HG02642 (cell line): Measurements from ENCODE around the gene HBM.
A peak's percentile ranks its signal among the peaks of the same experiment; 100 is the strongest.
"Not testable (repeated sequence)": the region's sequence is repeated elsewhere in the genome, so short reads cannot be mapped to it uniquely, and the experiment has no call there.

Experiments
- ATAC-seq: cut with Tn5 transposase; IDR thresholded peaks from one replicate; pipeline ENCODE4 v1.9.1; 2021; ENCODE audit warnings: mild to moderate bottlenecking; ENCODE audit not compliant: unreplicated experiment, poor library complexity

Gene HBM

DNA sequence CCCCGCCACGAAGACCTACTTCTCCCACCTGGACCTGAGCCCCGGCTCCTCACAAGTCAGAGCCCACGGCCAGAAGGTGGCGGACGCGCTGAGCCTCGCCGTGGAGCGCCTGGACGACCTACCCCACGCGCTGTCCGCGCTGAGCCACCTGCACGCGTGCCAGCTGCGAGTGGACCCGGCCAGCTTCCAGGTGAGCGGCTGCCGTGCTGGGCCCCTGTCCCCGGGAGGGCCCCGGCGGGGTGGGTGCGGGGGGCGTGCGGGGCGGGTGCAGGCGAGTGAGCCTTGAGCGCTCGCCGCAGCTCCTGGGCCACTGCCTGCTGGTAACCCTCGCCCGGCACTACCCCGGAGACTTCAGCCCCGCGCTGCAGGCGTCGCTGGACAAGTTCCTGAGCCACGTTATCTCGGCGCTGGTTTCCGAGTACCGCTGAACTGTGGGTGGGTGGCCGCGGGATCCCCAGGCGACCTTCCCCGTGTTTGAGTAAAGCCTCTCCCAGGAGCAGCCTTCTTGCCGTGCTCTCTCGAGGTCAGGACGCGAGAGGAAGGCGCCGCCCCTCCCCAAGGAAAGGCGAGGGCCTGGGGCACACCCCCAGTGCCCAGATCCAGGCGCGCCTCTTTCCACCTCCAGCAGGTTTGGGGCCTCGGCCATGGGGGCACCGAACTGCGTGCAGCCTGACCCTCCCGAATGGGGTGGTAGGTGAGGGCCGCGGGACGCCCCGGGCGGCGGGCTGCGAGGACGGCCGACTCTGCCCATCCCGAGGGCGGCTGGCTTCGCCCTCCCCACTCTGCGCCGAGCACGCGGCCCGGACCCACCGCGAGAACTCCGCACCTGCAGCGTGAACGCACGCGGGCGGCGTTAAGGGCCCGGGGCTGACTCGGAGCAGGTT lies 15.1 kb downstream of the HBM start:
- ATAC-seq, result peak; percentile 54

DNA sequence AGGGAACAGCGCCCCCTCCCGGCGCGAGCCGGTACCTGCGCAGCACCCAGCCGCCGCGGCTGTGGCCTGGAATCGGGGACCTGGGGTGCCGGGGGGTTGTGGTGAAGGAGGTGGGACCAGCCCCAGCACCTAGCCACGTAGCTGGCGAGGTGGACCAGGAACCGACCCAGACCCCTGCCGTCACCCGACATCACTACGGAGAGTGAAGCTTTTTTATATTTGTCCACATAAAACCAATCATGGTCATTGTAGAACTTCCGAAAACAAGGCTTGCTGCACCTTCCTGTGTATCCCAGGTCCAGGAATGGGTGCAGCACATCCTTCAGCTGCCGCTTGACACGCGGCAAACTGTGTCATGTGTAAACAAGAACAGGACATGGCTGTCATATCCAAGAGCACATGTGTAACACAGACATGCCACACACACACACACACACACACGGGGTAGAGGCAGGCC lies 15.8 kb downstream of the HBM start:
- ATAC-seq, result no peak

DNA sequence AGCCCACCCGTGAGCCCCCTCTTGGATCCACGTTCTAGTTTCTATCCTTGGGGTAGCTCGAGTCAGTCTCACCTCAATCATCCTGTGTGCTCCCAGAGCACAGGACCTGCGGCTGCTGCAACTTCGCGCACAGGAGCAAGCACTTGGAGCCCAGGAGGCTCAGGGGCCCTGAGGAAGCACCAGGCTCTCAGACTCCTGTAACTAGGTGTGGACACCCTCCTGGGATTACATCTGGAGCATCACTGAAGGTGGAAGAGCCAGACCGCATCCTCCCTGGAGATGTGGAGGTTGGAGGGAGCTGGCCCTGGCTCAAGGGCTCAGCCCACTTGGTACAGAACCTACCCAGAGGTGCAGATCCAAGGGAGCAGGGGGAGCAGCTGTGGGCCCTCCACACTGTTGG lies 17.2 kb downstream of the HBM start:
- no peak for ATAC-seq

DNA sequence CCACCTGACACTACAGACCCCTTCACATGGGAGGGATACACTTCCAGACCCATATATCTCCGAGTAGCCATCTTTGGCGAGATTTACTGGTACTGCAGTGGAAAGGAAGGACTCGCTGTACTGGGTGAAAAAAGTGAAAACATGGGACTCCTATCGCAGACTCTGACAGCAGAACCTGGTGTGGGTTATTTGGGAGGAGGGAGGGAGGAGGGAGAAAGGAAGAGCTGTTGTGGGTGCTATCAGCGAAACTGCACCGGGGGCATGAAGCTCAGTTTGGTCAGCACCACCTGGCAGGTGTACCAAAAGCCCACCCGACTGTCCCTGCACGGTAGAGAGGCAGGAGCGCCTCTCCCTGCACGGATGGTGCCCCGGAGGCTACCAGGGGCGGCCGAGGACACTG lies 19.4 kb downstream of the HBM start:
- no peak for ATAC-seq

DNA sequence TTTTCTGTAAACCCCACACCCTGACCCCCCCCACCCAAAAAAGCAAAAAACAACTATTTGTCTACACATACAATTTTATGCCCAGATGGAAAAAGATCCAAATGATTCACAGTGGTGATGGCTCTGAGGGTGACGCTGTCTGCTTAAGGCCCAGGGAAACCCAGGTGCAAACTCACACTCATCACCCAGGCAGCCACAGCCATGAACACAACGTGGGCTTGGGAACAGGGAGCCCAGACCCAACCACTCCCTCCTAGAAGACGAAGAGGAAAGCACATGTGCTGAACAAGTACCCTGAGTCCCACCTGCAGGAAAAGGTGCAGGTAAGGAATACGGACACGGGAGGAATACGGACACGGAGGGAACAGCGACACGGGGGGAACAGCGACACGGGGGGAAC lies 19.9 kb downstream of the HBM start:
- ATAC-seq, result no peak

DNA sequence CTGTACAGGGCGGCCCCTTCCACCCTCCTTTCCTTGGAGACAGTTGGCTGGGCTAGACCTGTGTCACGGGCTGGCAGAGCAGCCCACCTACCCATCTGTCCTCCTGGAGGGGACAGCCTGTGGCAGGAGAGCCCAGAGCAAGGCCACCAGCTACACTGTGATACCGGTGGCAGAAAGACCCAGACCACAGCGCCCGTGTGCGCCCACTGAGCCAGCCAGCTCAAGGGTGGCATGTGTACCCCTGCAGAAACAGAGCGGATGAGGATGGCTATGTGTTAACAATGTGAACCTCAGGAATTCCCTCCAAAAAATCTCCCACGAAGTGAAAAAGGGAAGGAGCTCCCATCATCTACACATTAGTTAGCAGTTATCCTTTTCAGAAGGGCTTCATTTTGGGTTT lies 21.6 kb downstream of the HBM start:
- no peak for ATAC-seq

DNA sequence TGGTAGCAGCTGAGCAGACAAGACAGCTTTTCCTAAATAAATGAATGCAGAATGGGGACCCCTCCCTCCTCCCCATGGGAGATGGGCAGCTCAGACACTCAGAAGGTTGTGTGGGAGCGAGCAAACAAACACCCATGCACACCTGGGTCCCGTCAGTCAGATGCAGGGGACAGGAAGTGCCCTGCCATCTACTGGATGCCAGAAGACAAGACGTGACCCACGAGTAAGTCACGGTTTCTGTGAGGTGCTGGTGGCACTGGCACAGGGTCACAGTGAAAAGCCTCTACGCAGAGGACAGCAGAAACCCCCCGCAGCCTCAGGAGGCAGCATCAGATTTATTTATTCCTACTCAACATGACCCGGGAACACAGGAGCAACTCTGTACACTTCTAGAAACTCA lies 22.9 kb downstream of the HBM start:
- no peak for ATAC-seq

DNA sequence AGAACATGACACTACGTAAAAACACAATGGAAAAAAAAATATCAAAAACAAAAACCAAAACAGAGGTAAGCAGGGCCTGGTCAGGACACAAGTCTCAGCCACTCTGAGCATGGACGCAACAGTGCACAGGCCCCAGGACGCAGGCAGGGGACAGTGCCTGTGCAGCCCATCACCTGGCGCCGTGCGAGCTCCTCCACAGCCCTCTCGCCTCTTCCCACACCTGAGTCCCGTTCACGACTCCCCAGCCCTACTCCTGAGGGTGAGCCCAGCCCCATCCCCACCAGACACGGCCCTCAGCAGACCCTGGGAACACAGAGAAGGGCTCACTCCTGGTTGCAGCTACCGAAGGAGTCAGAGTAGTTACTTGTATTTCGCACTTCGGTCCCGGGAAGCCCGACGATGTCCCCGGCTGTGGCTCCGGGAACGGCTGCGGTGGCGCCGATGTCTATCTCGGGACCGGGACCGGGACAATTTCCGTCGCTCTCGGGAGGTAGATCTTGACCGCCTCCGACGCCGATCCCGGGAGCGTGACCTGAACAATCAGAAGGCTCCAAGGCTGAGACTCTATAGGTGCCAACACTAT lies 23.9 kb downstream of the HBM start:
- no peak for ATAC-seq

DNA sequence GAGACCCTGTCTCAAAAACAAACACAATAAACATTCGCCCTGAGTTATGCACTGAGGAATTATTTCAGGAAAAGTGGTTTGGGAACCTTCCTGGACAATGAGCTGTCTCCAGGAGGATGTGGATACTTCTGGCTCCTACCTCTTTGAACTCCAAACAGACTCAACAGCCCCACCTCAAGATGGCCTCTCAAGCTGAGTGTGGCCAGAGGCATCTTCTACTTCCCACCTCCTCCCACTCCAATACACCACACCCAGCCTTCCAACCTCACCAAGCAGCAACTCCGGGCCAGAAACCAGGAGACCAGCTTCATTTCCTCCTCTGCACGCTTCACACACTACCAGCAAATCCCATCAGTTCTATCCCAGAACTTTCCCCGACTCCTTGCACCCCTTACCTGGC lies 26.1 kb downstream of the HBM start:
- no peak for ATAC-seq

DNA sequence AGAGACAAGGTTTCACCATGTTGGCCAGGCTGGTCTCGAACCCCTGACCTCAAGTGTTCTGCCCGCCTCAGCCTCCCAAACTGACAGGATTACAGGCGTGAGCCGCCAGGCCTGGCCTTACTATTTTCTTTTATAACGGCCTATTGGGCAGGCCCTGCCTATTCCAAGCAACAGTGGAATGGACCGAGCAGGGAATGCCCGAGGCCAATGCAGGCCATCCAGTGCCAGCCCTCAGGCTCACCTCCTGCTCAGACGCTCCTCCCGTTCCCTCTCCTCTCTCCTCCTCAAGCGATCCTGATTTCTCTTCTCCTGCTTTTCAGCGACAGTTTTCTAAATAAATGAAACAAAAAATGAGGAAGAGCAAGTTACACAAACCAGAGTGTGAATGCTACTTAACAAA lies 26.9 kb downstream of the HBM start:
- ATAC-seq, result no peak

DNA sequence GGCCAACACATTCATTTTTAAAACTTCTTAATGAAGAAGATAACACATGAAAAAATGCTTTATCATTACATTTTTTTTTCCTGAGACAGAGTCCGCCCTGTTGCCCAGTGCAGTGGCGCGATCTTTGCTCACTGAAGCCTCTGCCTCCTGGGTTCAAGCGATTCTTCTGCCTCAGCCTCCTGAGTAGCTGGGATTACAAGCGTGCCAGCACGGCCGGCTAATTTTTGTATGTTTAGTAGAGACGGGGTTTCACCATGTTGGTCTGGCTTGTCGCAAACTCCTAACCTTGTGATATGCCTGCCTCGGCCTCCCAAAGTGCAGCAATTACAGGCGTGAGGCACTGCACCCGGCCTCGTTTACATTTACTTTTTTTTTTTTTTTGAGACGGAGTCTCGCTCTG lies 27.7 kb downstream of the HBM start:
- ATAC-seq, result no peak

DNA sequence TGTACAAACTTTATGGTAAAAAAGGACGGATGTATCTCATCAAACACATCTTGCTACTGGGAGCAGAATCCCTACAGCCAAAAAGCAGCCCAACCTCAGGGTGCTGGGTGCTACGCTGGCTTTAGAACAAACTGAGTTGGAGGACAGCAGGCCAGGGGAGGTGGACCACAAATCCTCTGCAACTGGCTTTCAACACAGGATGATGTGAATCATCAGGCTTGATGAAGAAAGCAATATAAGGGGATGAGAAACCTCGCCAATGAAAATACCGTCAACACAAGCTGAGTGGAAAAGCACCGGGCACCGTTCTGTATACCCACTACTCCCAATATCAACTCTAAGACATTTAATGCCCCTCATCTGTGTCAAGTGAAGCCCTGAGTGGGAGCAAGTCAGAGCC lies 28.7 kb downstream of the HBM start:
- ATAC-seq, result no peak

DNA sequence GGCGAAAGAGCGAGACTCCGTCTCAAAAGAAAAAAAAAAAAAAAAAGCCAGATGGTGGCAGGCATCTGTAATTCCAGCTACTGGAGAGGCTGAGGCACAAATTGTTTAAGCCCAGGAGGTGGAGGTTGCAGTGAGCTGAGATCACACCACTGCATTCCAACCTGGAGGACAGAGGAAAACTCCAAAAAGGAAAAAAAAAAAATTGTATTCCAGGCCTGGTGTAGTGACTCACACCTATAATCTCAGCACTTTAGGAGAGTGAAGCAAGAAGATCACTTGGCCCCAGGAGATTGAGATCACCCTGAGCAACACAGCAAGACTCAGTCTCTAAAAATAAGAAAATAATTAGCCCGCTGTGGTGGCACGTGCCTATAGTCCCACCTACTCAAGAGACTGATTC lies 34.6 kb downstream of the HBM start:
- no peak for ATAC-seq

DNA sequence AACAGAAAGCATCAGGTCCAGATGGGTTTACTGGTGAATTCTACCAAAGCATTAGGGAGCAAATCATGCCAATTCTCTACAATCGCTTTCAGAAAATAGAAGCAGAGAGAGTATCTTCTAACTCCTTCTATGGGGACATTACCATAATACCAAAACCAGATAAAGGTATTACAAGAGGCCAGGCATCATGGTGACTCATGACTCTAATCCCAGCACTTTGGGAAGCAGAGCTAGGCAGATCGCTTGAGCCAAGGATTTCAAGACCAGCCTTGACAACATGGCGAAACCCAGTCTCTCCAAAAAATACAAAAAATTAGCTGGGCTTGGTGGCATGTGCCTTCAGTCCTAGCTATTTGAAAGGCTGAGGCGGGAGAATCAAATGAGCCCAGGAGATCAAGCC lies 37.5 kb downstream of the HBM start:
- ATAC-seq, result no peak

DNA sequence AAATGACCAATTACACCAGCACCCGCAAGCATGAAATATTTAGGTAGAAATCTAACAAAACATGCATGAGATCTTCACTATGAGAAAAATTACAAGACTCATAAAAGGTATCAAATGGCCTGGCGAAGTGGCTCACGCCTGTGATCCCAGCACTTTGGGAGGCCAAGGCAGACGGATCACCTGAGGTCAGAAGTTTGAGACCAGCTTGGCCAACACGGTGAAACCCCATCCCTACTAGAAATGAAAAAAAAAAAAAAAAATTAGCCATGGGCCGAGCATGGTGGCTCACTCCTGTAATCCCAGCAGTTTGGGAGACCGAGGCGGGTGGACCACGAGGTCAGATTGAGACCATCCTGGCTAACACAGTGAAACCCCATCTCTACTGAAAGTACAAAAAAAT lies 38.3 kb downstream of the HBM start:
- not testable (repeated sequence) for ATAC-seq

DNA sequence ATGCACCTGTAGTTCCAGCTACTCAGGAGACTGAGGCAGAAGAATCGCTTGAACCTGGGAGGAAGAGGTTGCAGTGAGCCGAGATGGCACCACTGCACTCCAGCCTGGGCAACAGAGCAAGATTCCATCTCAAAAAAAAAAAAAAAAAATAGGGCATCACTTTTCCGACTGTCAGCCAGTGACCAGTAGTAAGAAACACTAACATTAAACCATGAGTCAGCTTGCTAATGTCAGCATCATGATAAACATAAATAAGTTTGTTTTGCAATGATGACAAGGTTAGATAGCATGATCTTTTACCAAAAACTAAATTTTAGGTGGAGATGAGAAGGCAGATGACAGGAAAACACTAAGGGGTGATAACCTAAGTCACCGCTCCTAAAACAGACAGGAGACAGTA lies 43.6 kb downstream of the HBM start:
- ATAC-seq, result not testable (repeated sequence)

DNA sequence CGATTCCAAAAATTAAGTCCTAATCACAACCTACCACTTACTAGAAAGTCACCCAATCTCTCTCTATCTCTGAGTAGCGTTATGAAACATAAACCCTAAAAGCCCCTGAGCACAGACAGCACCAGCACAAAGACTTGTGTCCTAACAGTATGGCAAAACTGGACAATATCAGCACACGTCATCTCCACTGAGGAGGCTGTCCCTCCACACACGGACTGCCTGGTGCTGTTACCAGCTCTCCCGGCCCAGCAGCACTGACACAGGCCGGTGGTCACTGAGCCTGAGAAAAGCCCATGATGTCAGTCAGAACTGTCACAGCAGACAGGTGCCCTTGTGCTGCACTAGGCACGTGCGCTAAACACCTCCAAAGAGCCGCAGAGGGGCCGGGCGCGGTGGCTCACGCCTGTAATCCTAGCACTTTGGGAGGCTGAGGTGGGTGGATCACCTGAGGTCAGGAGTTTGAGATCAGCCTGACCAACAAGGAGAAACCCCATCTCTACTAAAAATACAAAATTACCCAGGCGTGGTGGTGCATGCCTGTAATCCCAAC lies 45.9 kb downstream of the HBM start:
- not testable (repeated sequence) for ATAC-seq

DNA sequence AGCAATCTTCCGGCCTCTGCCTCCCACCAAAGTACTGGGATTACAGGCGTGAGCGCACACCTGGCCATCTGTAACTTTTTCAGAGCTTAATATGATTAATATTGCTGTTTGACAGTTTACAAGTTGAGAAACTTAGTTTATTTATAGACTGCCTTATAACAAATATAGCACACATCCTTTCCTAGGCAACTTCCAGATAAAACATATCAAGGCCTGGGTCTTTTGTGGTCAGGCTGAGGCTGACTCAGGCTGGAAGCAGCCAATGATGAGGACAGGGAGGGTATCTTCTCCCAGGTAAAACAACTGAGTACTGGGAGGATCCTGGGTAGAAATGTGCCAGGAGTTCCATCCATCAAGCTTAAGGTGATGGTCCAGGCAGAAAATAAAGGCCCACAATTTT lies 47.2 kb downstream of the HBM start:
- no peak for ATAC-seq
